Measurements from ENCODE around the gene TMEM95. TPM values are rescaled to one million over a fixed set of nuclear protein-coding genes. Genes with fewer than 3 reads are reported as not detected.

TMEM95 gene, protein sequence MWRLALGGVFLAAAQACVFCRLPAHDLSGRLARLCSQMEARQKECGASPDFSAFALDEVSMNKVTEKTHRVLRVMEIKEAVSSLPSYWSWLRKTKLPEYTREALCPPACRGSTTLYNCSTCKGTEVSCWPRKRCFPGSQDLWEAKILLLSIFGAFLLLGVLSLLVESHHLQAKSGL
- not detected for total RNA-seq

DNA sequence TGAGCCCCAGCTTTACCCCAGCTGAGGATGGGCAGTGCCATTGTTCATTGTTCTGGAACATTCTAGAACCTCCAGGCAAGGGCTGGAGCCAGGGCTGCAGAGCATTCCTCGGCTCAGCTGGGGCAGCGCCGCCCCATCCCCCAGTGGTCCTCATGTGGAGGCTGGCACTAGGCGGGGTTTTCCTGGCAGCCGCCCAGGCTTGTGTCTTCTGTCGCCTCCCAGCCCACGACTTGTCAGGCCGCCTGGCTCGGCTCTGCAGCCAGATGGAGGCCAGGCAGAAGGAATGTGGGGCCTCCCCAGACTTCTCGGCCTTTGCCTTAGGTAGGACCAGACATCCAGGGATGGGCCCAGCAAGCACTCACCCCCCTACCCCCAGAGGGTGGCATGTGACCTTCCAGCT lies at the start of gene TMEM95:
TMEM95 (plus strand) TSS at position 104 of the 400 bp plus-strand sequence; CDS start at position 153, 49 bp downstream.
- DNase-seq (ENCODE audit: low spot score) (no peak), ATAC-seq (ENCODE audit: low FRiP score) (no peak)
- TF ChIP-seq CTCF (IDR thresholded peaks at IDR 0.05): no peak

GRCh38 chr17:7306911-7307685 lies 47.9 kb upstream of the TMEM95 start, which contains the start of gene EIF5A:
Gene EIF5A (plus strand): TSS chr17:7307628. CDS start chr17:7309636, 2,008 bp downstream.
- DNase-seq (ENCODE audit: low spot score) (peak; percentile 98), ATAC-seq (ENCODE audit: low FRiP score) (peak; percentile 94)
- TF ChIP-seq CTCF (IDR thresholded peaks at IDR 0.05): no peak

GRCh38 chr17:7307686-7308624 lies 47.0 kb upstream of the TMEM95 start:
- ATAC-seq (ENCODE audit: low FRiP score) (peak; percentile 0), DNase-seq (ENCODE audit: low spot score) (no peak)
- TF ChIP-seq CTCF (IDR thresholded peaks at IDR 0.05): no peak

DNA sequence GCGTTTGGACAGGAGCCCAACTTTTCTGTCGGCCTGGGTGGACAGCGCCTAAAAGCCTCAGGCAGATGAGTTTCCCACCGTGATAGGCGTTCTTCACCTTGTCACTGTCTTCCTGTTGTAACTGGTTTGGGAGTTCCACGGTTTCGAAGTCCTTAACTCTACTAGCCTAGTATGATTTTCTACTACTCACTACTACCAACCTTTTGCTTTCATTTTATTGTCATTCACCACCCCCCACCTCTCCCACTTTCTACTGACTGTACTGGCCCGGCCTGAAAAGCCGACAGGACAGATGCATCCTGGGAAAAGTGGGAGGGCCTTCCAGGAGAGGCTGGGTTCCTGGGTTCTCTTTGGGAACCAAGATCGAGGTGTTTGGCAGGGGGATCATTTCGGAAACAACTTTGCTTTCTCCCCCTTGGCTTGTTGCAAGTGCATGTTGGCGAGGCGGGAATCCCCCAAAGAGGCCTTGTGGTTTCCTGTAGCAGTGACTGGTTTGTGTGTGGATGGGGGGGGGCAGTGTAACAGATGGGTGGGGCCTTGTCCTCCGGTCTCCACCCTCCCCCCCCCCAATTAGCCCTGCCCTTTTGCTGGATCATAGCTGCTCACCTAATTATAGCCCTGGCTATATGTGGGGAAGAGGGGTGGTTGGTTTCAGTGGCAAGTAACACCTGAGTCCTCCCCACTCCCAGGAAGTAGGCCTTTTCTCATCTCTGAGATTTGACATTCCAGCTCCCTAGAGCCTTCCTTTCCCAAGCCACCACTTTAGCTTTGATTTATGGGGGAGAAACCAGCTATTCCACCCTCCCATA lies 46.1 kb upstream of the TMEM95 start:
- TF ChIP-seq CTCF (IDR thresholded peaks at IDR 0.05): no peak
- no peak for DNase-seq (ENCODE audit: low spot score)
- ATAC-seq (ENCODE audit: low FRiP score): peak; percentile 29

DNA sequence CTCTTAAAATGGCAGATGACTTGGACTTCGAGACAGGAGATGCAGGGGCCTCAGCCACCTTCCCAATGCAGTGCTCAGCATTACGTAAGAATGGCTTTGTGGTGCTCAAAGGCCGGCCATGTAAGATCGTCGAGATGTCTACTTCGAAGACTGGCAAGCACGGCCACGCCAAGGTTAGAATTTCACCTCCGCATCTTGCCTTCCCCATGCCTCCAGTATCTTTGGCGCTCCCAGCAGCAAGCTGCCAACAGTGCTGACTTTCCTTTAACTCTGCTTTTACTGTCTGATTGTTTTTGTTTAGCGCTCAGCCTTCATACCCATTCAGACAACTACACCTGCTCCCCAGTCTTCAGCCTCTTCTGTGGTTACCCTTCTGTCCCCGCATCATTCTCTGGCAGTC lies 45.3 kb upstream of the TMEM95 start:
- ATAC-seq (ENCODE audit: low FRiP score): no peak
- DNase-seq (ENCODE audit: low spot score): no peak
- TF ChIP-seq CTCF (IDR thresholded peaks at IDR 0.05): no peak

- TF ChIP-seq CTCF (IDR thresholded peaks at IDR 0.05): no peak
- ATAC-seq (ENCODE audit: low FRiP score): no peak
- DNase-seq (ENCODE audit: low spot score): no peak
Measured at GRCh38 chr17:7311110-7311705, 43.7 kb upstream of the TMEM95 start.
